GM23248 (cell line): Measurements from ENCODE around the gene TRERF1.

Source experiments
- EZH2 ChIP-seq: fragments of 200-600 bp; sonication (generic); IDR thresholded peaks from 2 replicates; pipeline ENCODE4 v1.6.1; 2018; ENCODE audit warnings: antibody characterized with exemption, mild to moderate bottlenecking; ENCODE audit not compliant: insufficient read depth, poor library complexity, severe bottlenecking
- EZH2phosphoT487 ChIP-seq: fragments of 200-600 bp; sonication (generic); IDR thresholded peaks from 2 replicates; pipeline ENCODE4 v1.6.1; 2018; ENCODE audit warnings: antibody characterized with exemption, moderate library complexity, mild to moderate bottlenecking, low read depth; ENCODE audit not compliant: insufficient read depth

DNA sequence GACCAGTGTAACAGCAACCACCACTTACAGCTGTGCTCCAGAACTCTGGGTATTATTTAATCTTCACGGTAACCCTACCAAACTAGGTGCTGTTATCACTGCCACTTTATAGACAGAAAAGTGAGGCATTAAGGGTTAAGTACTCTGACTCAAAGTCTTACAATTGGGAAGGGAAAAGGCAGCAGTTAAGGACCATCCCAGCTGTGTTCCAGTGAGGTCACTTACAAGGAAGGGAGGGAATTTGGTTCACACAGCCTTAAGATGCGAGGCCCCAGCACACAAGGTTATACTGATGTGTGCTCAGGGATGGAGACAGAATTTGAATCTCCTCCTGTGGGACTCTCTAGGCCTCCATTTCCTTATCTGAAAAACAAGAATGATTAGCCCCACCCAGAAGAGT is 46.7 kb downstream of the TRERF1 start:
- TF ChIP-seq EZH2, result no peak
- no peak for TF ChIP-seq EZH2phosphoT487
